ENCODE data around the gene POGK. TPM values are rescaled to one million over a fixed set of nuclear protein-coding genes. Genes with fewer than 3 reads are reported as not detected.
"Not testable (repeated sequence)": the region's sequence is repeated elsewhere in the genome, so short reads cannot be mapped to it uniquely, and the experiment has no call there.

The POGK gene
- total RNA-seq, 1 donor from 2014 or later = 51.4 TPM

DNA sequence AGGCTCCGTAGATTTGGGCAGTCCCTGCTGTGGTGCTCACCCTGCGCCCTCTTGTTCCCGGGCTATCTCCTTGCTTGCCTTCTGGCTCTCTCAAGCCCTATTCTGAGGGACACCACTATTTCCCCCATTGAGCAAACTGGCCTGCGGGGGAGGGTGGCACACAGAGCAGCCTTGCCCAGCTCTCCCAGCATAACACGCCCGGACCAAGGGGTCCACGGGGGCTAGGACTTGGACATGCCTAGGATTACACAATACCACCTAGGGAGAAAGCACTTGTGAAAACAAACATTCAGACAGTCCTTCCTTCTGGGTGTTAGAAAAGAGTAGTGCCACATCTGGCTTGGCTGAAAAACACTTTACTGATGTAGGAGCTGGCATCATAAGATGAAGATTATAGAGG, 29.4 kb downstream of the POGK start:
- no peak overlapping the region for H3K27ac Mint-ChIP-seq
- no peaks in the 10 kb centered on the region for H3K9me3 Mint-ChIP-seq
- DNase-seq (ENCODE audit: low spot score) = no peak
- no peaks in the 10 kb centered on the region for H3K27me3 Mint-ChIP-seq (ENCODE audit: insufficient read depth)
- no peak overlapping the region for H3K4me3 Mint-ChIP-seq
- intact Hi-C loops (cut with micrococcal nuclease) = no loop called here
- H3K4me1 Mint-ChIP-seq (ENCODE audit: low read depth) = peaks cover 52% of the 10 kb centered on the region
- H3K36me3 Mint-ChIP-seq (ENCODE audit: low read depth) = peaks cover 28% of the 10 kb centered on the region

DNA sequence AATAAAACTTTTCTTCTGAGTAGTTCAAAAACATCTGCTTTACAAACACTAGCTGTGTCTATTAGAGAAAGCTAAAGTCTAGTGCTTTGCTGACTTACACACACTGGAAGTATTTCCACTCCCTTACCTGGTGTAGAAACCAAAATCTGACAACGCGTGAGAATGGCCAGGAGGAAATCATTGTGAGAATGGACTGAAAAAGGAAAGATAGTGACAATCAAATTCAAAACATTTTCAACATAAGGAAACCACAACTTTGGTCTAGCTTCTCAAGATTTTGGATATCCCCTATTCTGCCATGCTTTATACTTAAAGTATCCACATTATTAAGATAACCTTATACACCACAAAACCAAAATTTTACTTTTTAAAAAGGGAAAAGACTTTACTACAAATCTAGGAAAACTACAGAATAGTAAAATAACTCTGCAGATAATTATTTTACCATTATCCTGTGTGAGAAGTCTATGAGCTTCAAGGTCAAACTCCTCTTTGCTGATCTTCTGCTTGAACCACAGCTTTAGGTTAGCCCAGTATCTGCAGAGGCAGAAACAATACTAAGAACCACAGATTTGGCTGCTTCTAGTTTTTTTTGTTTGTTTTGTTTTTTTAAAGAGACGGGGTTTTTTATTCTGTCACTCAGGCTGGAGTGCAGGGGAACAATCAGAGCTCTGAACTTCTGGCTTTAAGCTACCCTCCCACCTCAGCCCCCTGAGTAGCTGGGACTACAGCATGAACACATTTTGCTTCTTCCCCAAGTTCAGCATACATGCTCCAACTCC, 30.2 kb downstream of the POGK start:
- Mint-ChIP-seq H3K27ac (peak overlapping the region; percentile 52), H3K4me3 (no peak overlapping the region), H3K4me1 (ENCODE audit: low read depth) (peaks cover 52% of the 10 kb centered on the region), H3K9me3 (no peaks in the 10 kb centered on the region), H3K36me3 (ENCODE audit: low read depth) (peaks cover 23% of the 10 kb centered on the region), H3K27me3 (ENCODE audit: insufficient read depth) (no peaks in the 10 kb centered on the region)
- DNase-seq (ENCODE audit: low spot score) = no peak
- intact Hi-C loops (cut with micrococcal nuclease) = loop anchor here (10.0 kb wide), 2 partner anchors 645 to 845 kb away; partner anchors contain the start of gene CD247

DNA sequence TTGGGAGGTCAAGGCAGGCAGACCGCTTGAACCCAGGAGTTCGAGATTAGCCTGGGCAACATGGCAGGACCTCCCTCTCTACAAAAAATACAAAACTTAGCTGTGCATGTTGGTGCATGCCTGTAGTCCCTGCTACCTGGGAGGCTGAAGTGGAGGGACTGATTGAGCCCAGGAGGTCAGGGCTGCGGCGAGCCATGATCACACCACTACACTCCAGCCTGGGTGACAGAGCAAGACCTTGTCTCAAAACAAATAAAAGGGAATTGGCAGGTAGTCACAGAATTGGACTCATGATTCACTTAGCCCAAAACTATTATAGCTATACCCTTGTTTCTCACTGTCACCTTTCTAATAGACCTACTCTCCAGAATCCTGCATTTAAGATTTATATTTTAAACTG, 31.3 kb downstream of the POGK start:
- peak overlapping the region; percentile 23 for H3K27ac Mint-ChIP-seq
- H3K9me3 Mint-ChIP-seq = no peaks in the 10 kb centered on the region
- intact Hi-C loops (cut with micrococcal nuclease) = loop anchor here (10.0 kb wide), 2 partner anchors 644 to 844 kb away; partner anchors contain the start of gene CD247
- H3K27me3 Mint-ChIP-seq (ENCODE audit: insufficient read depth) = no peaks in the 10 kb centered on the region
- H3K36me3 Mint-ChIP-seq (ENCODE audit: low read depth) = peaks cover 30% of the 10 kb centered on the region
- H3K4me1 Mint-ChIP-seq (ENCODE audit: low read depth) = peaks cover 60% of the 10 kb centered on the region
- DNase-seq (ENCODE audit: low spot score) = no peak
- H3K4me3 Mint-ChIP-seq = no peak overlapping the region

DNA sequence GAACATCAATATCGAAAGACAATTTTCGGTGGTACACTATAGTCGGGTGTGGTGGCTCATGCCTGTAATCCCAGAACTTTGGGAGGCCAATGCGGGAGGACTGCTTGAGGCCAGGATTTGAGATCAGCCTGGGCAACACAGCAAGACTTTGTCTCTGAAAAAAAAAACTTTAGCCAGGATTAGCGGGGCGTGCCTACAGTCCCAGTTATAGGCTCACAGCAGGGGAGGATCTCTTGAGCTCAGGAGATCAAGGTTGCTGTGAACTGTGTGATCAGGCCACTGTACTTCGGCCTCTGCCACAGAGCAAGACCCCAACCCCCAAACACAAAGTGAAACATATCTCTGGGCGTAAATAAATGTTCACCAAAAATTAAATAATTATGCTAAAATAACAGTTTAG, 35.2 kb downstream of the POGK start:
- peak overlapping the region; percentile 65 for H3K4me3 Mint-ChIP-seq
- H3K36me3 Mint-ChIP-seq (ENCODE audit: low read depth) = peaks cover 14% of the 10 kb centered on the region
- H3K27ac Mint-ChIP-seq = peak overlapping the region; percentile 6
- peaks cover 64% of the 10 kb centered on the region for H3K4me1 Mint-ChIP-seq (ENCODE audit: low read depth)
- intact Hi-C loops (cut with micrococcal nuclease) = loop anchor here (10.0 kb wide), 2 partner anchors 640 to 840 kb away; partner anchors contain the start of gene CD247
- no peak for DNase-seq (ENCODE audit: low spot score)
- no peaks in the 10 kb centered on the region for H3K9me3 Mint-ChIP-seq
- no peaks in the 10 kb centered on the region for H3K27me3 Mint-ChIP-seq (ENCODE audit: insufficient read depth)

DNA sequence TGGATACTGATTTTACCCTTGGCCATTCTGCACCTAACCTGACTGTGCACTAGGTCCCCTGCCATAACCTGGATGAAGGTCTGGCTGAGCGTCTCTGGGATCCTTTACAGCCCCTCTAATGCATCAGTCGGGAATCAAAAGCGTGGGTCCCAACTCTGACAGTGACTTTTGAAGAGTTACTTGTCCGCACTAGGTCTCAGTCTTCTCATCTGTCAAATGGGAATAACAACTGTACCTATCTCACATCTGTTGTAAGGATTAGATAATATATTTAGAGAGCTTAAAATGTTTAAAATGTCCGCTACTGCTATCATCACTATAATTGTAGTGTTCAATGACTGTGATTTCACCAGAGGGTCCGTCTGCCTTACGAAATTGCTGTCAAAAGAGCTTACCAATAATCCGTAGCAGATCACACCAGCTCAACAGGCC, 36.0 kb downstream of the POGK start:
- intact Hi-C loops (cut with micrococcal nuclease) = loop anchor here (5.0 to 10.0 kb wide), 3 partner anchors 639 to 1062 kb away; partner anchors contain the start of genes CD247, DCAF6 and MPC2
- DNase-seq (ENCODE audit: low spot score) = no peak
- Mint-ChIP-seq H3K4me3 (peak overlapping the region; percentile 92), H3K9me3 (no peaks in the 10 kb centered on the region), H3K4me1 (ENCODE audit: low read depth) (peaks cover 55% of the 10 kb centered on the region), H3K27me3 (ENCODE audit: insufficient read depth) (peaks cover 3% of the 10 kb centered on the region), H3K36me3 (ENCODE audit: low read depth) (peaks cover 13% of the 10 kb centered on the region), H3K27ac (peak overlapping the region; percentile 80)

DNA sequence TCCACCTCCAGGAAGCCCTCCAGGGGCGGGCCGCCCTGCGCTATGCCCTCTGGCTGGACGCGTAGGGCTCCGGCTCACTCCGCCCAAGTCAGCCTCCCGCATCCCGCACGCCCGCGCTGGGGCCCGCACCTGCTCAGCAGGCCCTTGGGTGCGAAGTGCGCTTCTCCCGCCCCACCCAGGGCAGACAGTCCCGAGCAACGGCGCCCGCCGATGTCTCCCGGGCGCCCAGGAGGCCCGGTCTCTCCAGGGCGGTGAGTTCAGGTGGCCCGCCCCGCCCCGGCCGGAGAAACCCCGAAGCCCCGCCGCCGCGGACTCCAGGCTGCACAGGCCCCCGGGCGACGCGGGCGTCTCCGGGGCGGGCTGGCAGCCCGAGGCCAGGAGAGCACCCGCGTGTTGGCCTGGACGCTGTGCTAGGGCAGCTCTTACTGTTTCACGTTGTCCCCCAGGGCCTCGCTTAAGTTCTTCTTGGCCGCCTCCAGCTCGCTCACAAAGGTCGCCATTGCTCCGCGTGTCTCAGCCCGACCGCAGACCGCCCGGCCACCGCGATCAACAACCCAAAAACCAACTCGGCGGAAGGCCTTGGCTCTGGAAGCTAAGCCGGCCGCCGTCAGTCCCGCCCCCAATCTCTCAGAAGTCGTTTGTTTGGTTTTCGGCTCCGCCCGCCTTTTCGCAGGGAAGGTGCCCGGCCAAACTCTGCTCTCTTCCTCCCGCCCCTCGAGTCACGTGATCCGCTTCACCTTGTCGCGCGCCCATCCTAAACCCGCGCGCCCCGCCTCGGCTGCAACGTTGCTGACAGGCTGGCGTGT, 36.7 kb downstream of the POGK start, which contains the start of gene TADA1:
TSS of gene TADA1 (minus strand) at position 531 of the 806 bp plus-strand sequence. CDS start at position 500, 31 bp downstream.
- H3K27ac Mint-ChIP-seq = peak within 1 kb of the TSS; percentile 98
- H3K36me3 Mint-ChIP-seq (ENCODE audit: low read depth) = peaks cover 13% of the 10 kb centered on the region
- H3K9me3 Mint-ChIP-seq = no peaks in the 10 kb centered on the region
- intact Hi-C loops (cut with micrococcal nuclease) = loop anchor here (1.0 to 10.0 kb wide), 10 partner anchors 30 to 1108 kb away; partner anchors contain the start of genes CD247, DCAF6, MPC2 and POU2F1
- H3K4me3 Mint-ChIP-seq = peak within 1 kb of the TSS; percentile 92
- peaks cover 50% of the 10 kb centered on the region for H3K4me1 Mint-ChIP-seq (ENCODE audit: low read depth)
- DNase-seq (ENCODE audit: low spot score) = peak; percentile 97
- H3K27me3 Mint-ChIP-seq (ENCODE audit: insufficient read depth) = peaks cover 3% of the 10 kb centered on the region

DNA sequence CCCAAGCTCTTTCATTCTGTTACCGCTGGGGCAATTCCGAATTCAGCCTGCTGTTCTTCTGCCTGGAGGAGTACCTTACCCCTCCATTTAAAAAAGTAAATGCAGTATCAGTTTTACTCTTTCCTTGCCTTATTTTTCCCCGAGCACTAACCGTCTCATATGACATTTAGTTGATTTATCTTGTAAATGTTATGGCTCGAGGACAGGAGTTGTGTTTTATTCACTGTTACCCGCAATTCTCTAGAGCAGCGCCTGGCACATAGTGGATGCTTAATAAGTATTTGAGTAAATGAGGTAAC, 37.2 kb downstream of the POGK start:
- peak overlapping the region; percentile 98 for H3K27ac Mint-ChIP-seq
- DNase-seq (ENCODE audit: low spot score) = no peak
- peaks cover 45% of the 10 kb centered on the region for H3K4me1 Mint-ChIP-seq (ENCODE audit: low read depth)
- H3K27me3 Mint-ChIP-seq (ENCODE audit: insufficient read depth) = peaks cover 3% of the 10 kb centered on the region
- peak overlapping the region; percentile 90 for H3K4me3 Mint-ChIP-seq
- peaks cover 13% of the 10 kb centered on the region for H3K36me3 Mint-ChIP-seq (ENCODE audit: low read depth)
- H3K9me3 Mint-ChIP-seq = no peaks in the 10 kb centered on the region
- intact Hi-C loops (cut with micrococcal nuclease) = loop anchor here (1.0 to 10.0 kb wide), 10 partner anchors 30 to 1108 kb away; partner anchors contain the start of genes CD247, DCAF6, MPC2 and POU2F1

DNA sequence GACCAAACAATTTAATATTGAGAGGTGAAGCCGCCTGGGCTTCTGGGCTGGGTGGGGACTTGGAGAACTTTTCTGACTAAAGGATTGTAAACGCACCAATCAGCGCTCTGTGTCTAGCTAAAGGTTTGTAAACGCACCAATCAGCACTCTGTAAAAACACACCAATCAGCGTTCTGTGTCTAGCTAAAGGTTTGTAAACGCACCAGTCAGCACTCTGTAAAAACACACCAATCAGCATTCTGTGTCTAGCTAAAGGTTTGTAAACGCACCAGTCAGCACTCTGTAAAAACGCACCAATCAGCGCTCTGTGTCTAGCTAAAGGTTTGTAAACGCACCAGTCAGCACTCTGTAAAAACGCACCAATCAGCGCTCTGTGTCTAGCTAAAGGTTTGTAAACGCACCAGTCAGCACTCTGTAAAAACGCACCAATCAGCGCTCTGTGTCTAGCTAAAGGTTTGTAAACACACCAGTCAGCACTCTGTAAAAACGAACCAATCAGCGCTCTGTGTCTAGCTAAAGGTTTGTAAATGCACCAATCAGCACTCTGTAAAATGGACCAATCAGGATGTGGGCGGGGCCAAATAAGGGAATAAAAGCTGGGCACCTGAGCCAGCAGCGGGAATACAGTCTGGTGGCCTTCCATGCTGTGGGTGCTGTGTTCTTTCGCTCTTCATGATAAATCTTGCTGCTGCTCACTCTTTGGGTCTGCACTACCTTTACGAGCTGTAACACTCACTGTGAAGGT, 39.1 kb downstream of the POGK start:
- DNase-seq (ENCODE audit: low spot score); H3K36me3 Mint-ChIP-seq (ENCODE audit: low read depth); H3K4me3 Mint-ChIP-seq; H3K9me3 Mint-ChIP-seq; H3K27me3 Mint-ChIP-seq (ENCODE audit: insufficient read depth); H3K27ac Mint-ChIP-seq: not testable (repeated sequence)
- intact Hi-C loops (cut with micrococcal nuclease) = loop anchor here (5.0 to 10.0 kb wide), 3 partner anchors 636 to 1059 kb away; partner anchors contain the start of genes CD247, DCAF6 and MPC2
- peaks cover 36% of the 10 kb centered on the region for H3K4me1 Mint-ChIP-seq (ENCODE audit: low read depth)

DNA sequence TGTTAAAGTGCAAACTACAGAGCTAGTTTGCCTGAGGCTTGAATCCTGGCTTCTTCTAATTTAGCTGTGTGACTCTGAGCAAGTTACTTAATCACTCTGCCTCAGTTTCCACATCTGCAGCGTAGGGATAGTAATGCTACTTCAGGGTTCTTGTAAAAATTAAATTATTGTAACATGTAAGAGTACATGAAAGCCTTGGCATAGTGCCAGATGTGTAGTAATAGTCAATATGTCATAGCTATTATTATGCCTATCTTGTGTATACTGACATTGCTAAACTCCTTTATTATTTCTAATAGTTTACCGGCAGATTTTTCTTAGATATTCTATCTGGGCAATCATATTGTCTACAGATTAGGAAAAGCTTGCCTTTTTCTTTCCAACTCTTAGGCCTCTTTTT, 43.6 kb downstream of the POGK start:
- intact Hi-C loops (cut with micrococcal nuclease) = no loop called here
- H3K27ac Mint-ChIP-seq = no peak overlapping the region

DNA sequence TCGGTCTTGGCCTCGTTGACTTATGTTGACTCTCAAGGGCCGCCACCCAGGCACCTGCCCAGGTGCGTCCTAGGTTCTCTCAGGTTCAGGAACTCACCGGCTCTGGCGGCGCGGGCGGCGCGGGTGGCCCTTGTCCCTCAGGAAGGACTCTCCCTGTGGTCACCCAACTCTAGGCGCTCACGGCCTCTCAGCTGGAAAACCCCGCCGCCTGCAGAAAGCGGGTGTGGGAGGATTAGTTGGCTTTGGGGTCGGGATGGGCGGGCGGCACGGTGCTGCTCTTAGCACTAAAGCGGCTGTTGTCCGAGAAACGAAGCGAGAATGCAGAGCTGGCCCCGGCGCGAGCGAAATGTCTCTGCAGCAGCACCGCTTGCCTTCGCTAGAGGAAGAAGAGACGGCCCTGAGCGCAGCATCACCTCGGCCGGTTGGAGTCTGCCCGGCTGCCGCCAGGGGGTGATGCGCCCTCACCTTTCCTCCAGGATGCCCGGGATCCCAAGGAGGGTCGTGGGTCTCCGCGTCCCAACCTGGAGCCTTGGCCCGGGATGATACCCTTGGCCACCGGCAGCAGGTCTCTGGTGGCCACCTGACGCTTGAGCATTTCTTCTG, 44.9 kb downstream of the POGK start:
- Mint-ChIP-seq H3K9me3 (no peaks in the 10 kb centered on the region), H3K36me3 (ENCODE audit: low read depth) (no peaks in the 10 kb centered on the region), H3K4me3 (no peak overlapping the region), H3K27ac (no peak overlapping the region), H3K4me1 (ENCODE audit: low read depth) (peaks cover 12% of the 10 kb centered on the region), H3K27me3 (ENCODE audit: insufficient read depth) (peaks cover 17% of the 10 kb centered on the region)
- intact Hi-C loops (cut with micrococcal nuclease) = loop anchor here (1.0 kb wide), 1 partner anchor 175 kb away; no protein-coding TSS in a partner anchor
- DNase-seq (ENCODE audit: low spot score) = no peak

More for the DNA sequence above, 43.6 kb downstream of the POGK start:
- H3K36me3 Mint-ChIP-seq (ENCODE audit: low read depth) = no peaks in the 10 kb centered on the region
- no peak overlapping the region for H3K4me3 Mint-ChIP-seq
- peaks cover 17% of the 10 kb centered on the region for H3K27me3 Mint-ChIP-seq (ENCODE audit: insufficient read depth)
- no peak for DNase-seq (ENCODE audit: low spot score)
- peaks cover 12% of the 10 kb centered on the region for H3K4me1 Mint-ChIP-seq (ENCODE audit: low read depth)
- H3K9me3 Mint-ChIP-seq = no peaks in the 10 kb centered on the region

DNA sequence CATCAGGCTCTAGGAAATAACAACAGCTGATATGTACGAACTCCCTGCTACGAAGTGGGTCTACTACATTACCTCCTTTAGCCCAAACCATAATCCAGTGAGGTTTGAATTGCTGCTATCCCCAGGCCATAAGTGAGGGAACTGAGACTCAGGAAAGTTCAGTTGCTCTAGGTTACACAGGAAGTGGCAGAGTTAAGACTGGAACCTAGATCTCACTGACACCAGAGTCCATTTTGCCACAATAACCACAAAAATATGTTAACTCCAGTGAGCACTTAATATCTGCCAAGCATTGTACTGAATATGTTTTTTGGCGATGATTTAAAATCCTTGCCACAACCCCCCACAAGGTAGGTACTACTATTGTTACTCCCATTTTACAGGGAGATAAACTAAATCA, 45.7 kb downstream of the POGK start:
- H3K27me3 Mint-ChIP-seq (ENCODE audit: insufficient read depth) = peaks cover 17% of the 10 kb centered on the region
- H3K27ac Mint-ChIP-seq = no peak overlapping the region
- no peaks in the 10 kb centered on the region for H3K9me3 Mint-ChIP-seq
- intact Hi-C loops (cut with micrococcal nuclease) = loop anchor here (1.0 kb wide), 1 partner anchor 174 kb away; no protein-coding TSS in a partner anchor
- DNase-seq (ENCODE audit: low spot score) = no peak
- no peak overlapping the region for H3K4me3 Mint-ChIP-seq
- peaks cover 14% of the 10 kb centered on the region for H3K4me1 Mint-ChIP-seq (ENCODE audit: low read depth)
- no peaks in the 10 kb centered on the region for H3K36me3 Mint-ChIP-seq (ENCODE audit: low read depth)

All from activated T-helper 1 cell treated with anti-CD3 and anti-CD28 coated beads, Interleukin-12 subunit alpha, Interleukin-12 subunit beta, Interleukin-2, Interleukin-4 antibody, amounts not matched to agents 30 ng/mL and 10 ng/mL and 1 ng/mL, durations not matched to agents 14 hours and 24 hours and 36 hours (primary cell).